HEK293T (cell line): ENCODE data around the gene SUN5.

Experiments
- ARNT ChIP-seq: fragments of 450-650 bp; IDR thresholded peaks from 2 replicates; pipeline ENCODE4 v1.6.1; 2017; ENCODE audit warnings: mild to moderate bottlenecking
- NFRKB ChIP-seq: fragments of 450-650 bp; IDR thresholded peaks from 2 replicates; pipeline ENCODE4 v1.6.1; 2016; ENCODE audit warnings: mild to moderate bottlenecking, moderate library complexity

GRCh38 chr20:33018169-33018931, 14.1 kb upstream of the SUN5 start:
- TF ChIP-seq ARNT, result no peak
- TF ChIP-seq NFRKB, result no peak
